ENCODE measurements around the gene PRDX5. TPM values are rescaled to one million over a fixed set of nuclear protein-coding genes. Genes with fewer than 3 reads are reported as not detected.

The PRDX5 gene
- total and polyA plus RNA-seq, 10 of the 15 experiments (the other 5 are each of a cell fraction or from before 2014, with no cell fraction given): 95.7 to 406 (median 240) TPM

DNA sequence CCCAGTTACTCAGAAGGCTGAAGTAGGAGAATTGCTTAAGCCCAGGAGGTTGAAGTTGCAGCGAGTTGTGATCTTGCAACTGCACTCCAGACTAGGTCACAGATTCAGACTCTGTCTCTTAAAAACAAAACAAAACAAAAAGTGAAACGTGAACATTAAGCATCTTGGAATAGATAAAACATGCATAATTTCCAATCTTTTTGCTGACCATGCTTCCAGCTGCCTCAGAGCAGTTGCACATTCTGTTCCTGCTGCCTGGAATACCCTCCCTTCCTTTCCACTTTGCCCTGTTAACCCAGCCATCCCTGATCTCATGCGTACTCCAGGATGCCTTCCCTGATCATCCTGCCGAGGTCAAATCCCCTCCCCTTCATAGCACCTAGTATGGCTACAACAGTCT is 21.4 kb downstream of the PRDX5 start:
- Histone ChIP-seq H2AFZ (ENCODE audit: control insufficient read depth, low read depth, low read length) (peak overlapping the region; percentile 49), H3K9ac (ENCODE audit: control insufficient read depth, insufficient read depth, low read length) (peak overlapping the region; percentile 78)

DNA sequence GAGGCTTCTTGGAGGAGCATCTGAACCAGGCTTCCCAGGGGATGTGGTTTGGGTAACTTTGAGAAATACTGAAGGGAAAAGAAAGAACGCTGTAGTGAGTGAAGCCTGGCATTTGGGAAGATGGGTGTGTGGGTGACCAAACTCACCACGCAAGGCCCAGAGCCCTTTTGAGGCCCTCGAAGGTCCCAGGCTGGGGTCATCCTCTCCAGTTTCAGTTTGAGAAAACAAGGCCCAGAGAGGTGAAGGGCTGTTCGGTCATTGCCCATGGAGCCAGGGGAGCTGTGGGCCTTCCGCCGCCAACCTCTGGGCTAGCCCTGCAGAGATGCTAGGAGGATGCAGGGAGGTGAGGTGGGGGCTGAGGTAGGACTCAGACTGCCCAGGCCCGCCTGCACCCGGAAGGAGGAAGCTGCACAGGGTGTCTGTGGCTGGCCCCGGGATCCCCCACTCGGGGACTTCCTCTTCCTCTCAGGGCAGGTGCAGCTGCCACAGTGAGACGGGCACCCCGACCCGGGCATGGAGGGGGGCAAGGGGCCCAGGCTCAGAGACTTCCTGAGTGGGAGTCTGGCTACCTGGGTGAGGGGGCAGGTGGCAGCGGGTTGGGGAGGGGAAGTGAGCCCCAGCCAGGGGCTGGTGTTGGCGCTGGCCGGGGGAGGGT is 22.0 kb downstream of the PRDX5 start, which contains the start of gene CCDC88B:
TSS of gene CCDC88B (plus strand) at position 451 of the 655 bp plus-strand sequence. CDS start at position 514, 63 bp downstream.
- no peak for DNase-seq (ENCODE audit: low read depth, low spot score)
- FAIRE-seq: peak; percentile 93
- ChIA-PET RAD21 (ENCODE audit: unreplicated experiment) (interaction anchor here (0.6 to 3.9 kb wide), 4 partner anchors 8 to 30 kb away, joined by 3 to 53 read pairs (median 24); partner anchors contain the start of genes PRDX5 and TRMT112), SMC1A (ENCODE audit: uncharacterized antibody, unreplicated experiment) (interaction anchor here (0.8 to 3.9 kb wide), 3 partner anchors 8 to 22 kb away, joined by 3 to 28 read pairs (median 6); partner anchors contain the start of genes PRDX5 and TRMT112), POLR2A (interaction anchor here (0.8 to 4.6 kb wide), 7 partner anchors 9 to 133 kb away, joined by 3 to 37 read pairs (median 5); partner anchors contain the start of genes ESRRA, FERMT3, PRDX5 and TRMT112), CTCF (interaction anchor here (0.6 to 14.7 kb wide), 8 partner anchors 8 to 299 kb away, joined by 3 to 228 read pairs (median 8); partner anchors contain the start of genes ESRRA, PRDX5 and TRMT112)
- peak; percentile 81 for ATAC-seq
- Histone ChIP-seq H3K4me3 (peak within 1 kb of the TSS; percentile 90), H3K4me1 (ENCODE audit: control insufficient read depth, insufficient read depth, low read length) (peaks cover 27% of the 10 kb centered on the region), H4K20me1 (ENCODE audit: control insufficient read depth, insufficient read depth) (no peaks in the 10 kb centered on the region; the same call in 1 of the 2 replicates), H3K27ac (ENCODE audit: control insufficient read depth, insufficient read depth) (peak within 1 kb of the TSS; percentile 77), H3K36me3 (ENCODE audit: control insufficient read depth in 2 of 2, insufficient read depth in 2 of 2, low read length in 1 of 2) (peaks cover 8 to 11% of the 10 kb centered on the region in 2 experiments; a peak in 3 of 4 replicates), H3K27me3 (replicated peaks in 1 of 2; ENCODE audit: control insufficient read depth in 2 of 2, insufficient read depth in 2 of 2, low read length in 1 of 2) (no peaks in the 10 kb centered on the region), H3K4me2 (ENCODE audit: control insufficient read depth, insufficient read depth) (peak within 1 kb of the TSS; percentile 100), H3K9me3 (replicated peaks; ENCODE audit: control insufficient read depth, insufficient read depth, low read length) (no peaks in the 10 kb centered on the region), H2AFZ (ENCODE audit: control insufficient read depth, low read depth, low read length) (peak within 1 kb of the TSS; percentile 49), H3K9ac (ENCODE audit: control insufficient read depth, insufficient read depth, low read length) (peak within 1 kb of the TSS; percentile 78), H3K79me2 (ENCODE audit: control insufficient read depth, insufficient read depth, low read length) (peaks cover 24% of the 10 kb centered on the region)
- BruUV-seq (replicated peaks): no TSS peak
- in situ Hi-C loops (cut with MboI) (no loop called here), intact Hi-C loops (cut with micrococcal nuclease; ENCODE audit: unreplicated experiment) (loop anchor here (1.0 kb wide), 2 partner anchors 23 to 35 kb away; partner anchors contain the start of genes ESRRA and TRMT112)
- 0% methylated on average over 16 of the region's 16 CpGs for WGBS (ENCODE audit: insufficient coverage, insufficient replicate concordance, low lambda C conversion rate, missing lambda C conversion rate)
- TF ChIP-seq POU2F2 (IDR thresholded peaks at IDR 0.05; ENCODE audit: borderline replicate concordance, low read depth, low read length) (peak; percentile 29; the same call in 1 of the 3 replicates), FOXK2 (IDR thresholded peaks at IDR 0.05) (no peak), SREBF1 (IDR thresholded peaks at IDR 0.05; ENCODE audit: low read length) (no peak), RELB (IDR thresholded peaks at IDR 0.05; ENCODE audit: low read depth) (peak; percentile 72), PAX8 (IDR thresholded peaks at IDR 0.05) (no peak), IKZF1 (conservative IDR thresholded peaks at IDR 0.05) (peak; percentile 90), EGR1 (IDR thresholded peaks at IDR 0.05; ENCODE audit: borderline replicate concordance in 1 of 2, low read depth in 2 of 2, low read length in 2 of 2) (peak in 1 of 2 experiments; percentile 29; a peak in 1 of 3 replicates), ZNF207 (IDR thresholded peaks at IDR 0.05; ENCODE audit: borderline replicate concordance) (0 out of 2 replicates have a peak, but pooled peaks have one; percentile 40)
- TF ChIP-seq, protein P1, sequence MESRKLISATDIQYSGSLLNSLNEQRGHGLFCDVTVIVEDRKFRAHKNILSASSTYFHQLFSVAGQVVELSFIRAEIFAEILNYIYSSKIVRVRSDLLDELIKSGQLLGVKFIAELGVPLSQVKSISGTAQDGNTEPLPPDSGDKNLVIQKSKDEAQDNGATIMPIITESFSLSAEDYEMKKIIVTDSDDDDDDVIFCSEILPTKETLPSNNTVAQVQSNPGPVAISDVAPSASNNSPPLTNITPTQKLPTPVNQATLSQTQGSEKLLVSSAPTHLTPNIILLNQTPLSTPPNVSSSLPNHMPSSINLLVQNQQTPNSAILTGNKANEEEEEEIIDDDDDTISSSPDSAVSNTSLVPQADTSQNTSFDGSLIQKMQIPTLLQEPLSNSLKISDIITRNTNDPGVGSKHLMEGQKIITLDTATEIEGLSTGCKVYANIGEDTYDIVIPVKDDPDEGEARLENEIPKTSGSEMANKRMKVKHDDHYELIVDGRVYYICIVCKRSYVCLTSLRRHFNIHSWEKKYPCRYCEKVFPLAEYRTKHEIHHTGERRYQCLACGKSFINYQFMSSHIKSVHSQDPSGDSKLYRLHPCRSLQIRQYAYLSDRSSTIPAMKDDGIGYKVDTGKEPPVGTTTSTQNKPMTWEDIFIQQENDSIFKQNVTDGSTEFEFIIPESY (IDR thresholded peaks at IDR 0.05): no peak

More for the DNA sequence above, 21.4 kb downstream of the PRDX5 start:
- WGBS (ENCODE audit: insufficient coverage, insufficient replicate concordance, low lambda C conversion rate, missing lambda C conversion rate): 29% methylated on average over 4 of the region's 4 CpGs
- peak in 1 of 2 experiments; percentile 10; a peak in 1 of 4 replicates for TF ChIP-seq IKZF2 (IDR thresholded peaks at IDR 0.05)
- no peak for TF ChIP-seq DPF2 (IDR thresholded peaks at IDR 0.05)
- TF ChIP-seq NR2C1 (IDR thresholded peaks at IDR 0.05): no peak
- TF ChIP-seq RAD21 (IDR thresholded peaks at IDR 0.05; ENCODE audit: insufficient read depth, low read depth, low read length): no peak
- ChIA-PET SMC1A (ENCODE audit: uncharacterized antibody, unreplicated experiment) (interaction anchor here (1.7 kb wide), 1 partner anchor 21 kb away, joined by 12 read pairs; the partner anchor contains the start of genes PRDX5 and TRMT112), CTCF (interaction anchor here (11.7 to 14.7 kb wide), 2 partner anchors 17 to 21 kb away, joined by 100 to 228 read pairs; partner anchors contain the start of genes PRDX5 and TRMT112), RAD21 (ENCODE audit: unreplicated experiment) (interaction anchor here (0.6 to 3.9 kb wide), 3 partner anchors 15 to 794 kb away, joined by 3 to 53 read pairs (median 41); partner anchors contain the start of genes PRDX5 and TRMT112), POLR2A (interaction anchor here (0.7 to 4.6 kb wide), 7 partner anchors 8 to 446 kb away, joined by 3 to 37 read pairs (median 6); partner anchors contain the start of genes ESRRA, PRDX5 and TRMT112)
- FAIRE-seq (peak; percentile 52), DNase-seq (ENCODE audit: low read depth, low spot score) (no peak), ATAC-seq (no peak)
- intact Hi-C loops (cut with micrococcal nuclease; ENCODE audit: unreplicated experiment): no loop called here
- H3K27ac ChIP-seq (ENCODE audit: control insufficient read depth, insufficient read depth): peak overlapping the region; percentile 77
- no peaks in the 10 kb centered on the region; the same call in 1 of the 2 replicates for H4K20me1 ChIP-seq (ENCODE audit: control insufficient read depth, insufficient read depth)
- H3K9me3 ChIP-seq (replicated peaks; ENCODE audit: control insufficient read depth, insufficient read depth, low read length): no peaks in the 10 kb centered on the region
- H3K79me2 ChIP-seq (ENCODE audit: control insufficient read depth, insufficient read depth, low read length): peaks cover 24% of the 10 kb centered on the region
- in situ Hi-C loops (cut with MboI): no loop called here
- peaks cover 33% of the 10 kb centered on the region for H3K4me1 ChIP-seq (ENCODE audit: control insufficient read depth, insufficient read depth, low read length)
- no peaks in the 10 kb centered on the region for H3K27me3 ChIP-seq (replicated peaks in 1 of 2; ENCODE audit: control insufficient read depth in 2 of 2, insufficient read depth in 2 of 2, low read length in 1 of 2)
- H3K36me3 ChIP-seq (ENCODE audit: control insufficient read depth in 2 of 2, insufficient read depth in 2 of 2, low read length in 1 of 2): peaks cover 7 to 8% of the 10 kb centered on the region in 2 experiments; a peak in 3 of 4 replicates
- H3K4me2 ChIP-seq (ENCODE audit: control insufficient read depth, insufficient read depth): peak overlapping the region; percentile 100
- BruUV-seq (replicated peaks): TSS peak; percentile 85
- H3K4me3 ChIP-seq: peak overlapping the region; percentile 90

Measured in GM12878 (cell line).